ENCODE measurements around the gene SGMS1.

DNA sequence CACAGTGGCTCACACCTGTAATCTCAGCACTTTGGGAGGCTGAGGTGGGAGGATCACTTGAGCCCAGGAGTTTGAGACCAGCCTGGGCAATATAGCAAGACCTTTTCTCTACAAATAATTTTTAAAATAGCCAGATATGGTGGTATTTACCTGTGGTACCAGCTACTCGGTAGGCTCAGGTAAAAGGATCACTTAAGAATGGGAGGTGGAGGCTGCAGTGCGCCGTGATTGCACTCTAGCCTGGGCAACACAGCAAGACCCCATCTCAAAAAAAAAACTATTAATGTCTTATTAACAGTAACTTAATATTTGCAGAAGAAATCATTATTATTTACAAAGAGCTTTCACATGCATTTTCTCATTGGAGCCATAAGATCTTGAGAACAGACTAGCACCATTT is 103.6 kb downstream of the SGMS1 start:
- TF ChIP-seq POLR2A (IDR thresholded peaks at IDR 0.05; ENCODE audit: low read depth, low read length), result no peak
- TF ChIP-seq TAF1 (IDR thresholded peaks at IDR 0.05; ENCODE audit: borderline replicate concordance, low read depth, low read length), result no peak
- TF ChIP-seq POLR2AphosphoS5 (IDR thresholded peaks at IDR 0.05; ENCODE audit: low read depth, low read length), result no peak
